Measurements from ENCODE around the gene DOCK1.

DOCK1 gene

GRCh38 chr10:126956712-126957108 lies 51.5 kb downstream of the DOCK1 start:
- no peak overlapping the region for H3K4me2 ChIP-seq (ENCODE audit: low read length)
- no peak overlapping the region for H3K4me3 ChIP-seq (ENCODE audit: low read depth, low read length)
- no peak overlapping the region for H2AFZ ChIP-seq
- H3K27me3 ChIP-seq (ENCODE audit: control insufficient read depth, insufficient read depth, low read length), result no peaks in the 10 kb centered on the region
- H3K27ac ChIP-seq, result no peak overlapping the region
- peaks cover 12% of the 10 kb centered on the region for H3K79me2 ChIP-seq
- no peak overlapping the region for H3K9ac ChIP-seq
- H3K4me1 ChIP-seq, result no peaks in the 10 kb centered on the region
- TF ChIP-seq CTCF (IDR thresholded peaks at IDR 0.05), result no peak
- H3K36me3 ChIP-seq (ENCODE audit: control insufficient read depth, insufficient read depth, low read length), result no peaks in the 10 kb centered on the region
- no peaks in the 10 kb centered on the region for H3K9me3 ChIP-seq (ENCODE audit: control insufficient read depth, low read length)

GRCh38 chr10:126957111-126957510 lies 51.9 kb downstream of the DOCK1 start:
- no peak for TF ChIP-seq CTCF (IDR thresholded peaks at IDR 0.05)

GRCh38 chr10:126959431-126959830 lies 54.2 kb downstream of the DOCK1 start:
- no peak for TF ChIP-seq CTCF (IDR thresholded peaks at IDR 0.05)
- Histone ChIP-seq H3K79me2 (peaks cover 5% of the 10 kb centered on the region), H3K36me3 (ENCODE audit: control insufficient read depth, insufficient read depth, low read length) (no peaks in the 10 kb centered on the region), H3K27me3 (ENCODE audit: control insufficient read depth, insufficient read depth, low read length) (no peaks in the 10 kb centered on the region), H3K4me1 (no peaks in the 10 kb centered on the region), H2AFZ (no peak overlapping the region), H3K27ac (no peak overlapping the region), H3K9ac (no peak overlapping the region), H3K9me3 (ENCODE audit: control insufficient read depth, low read length) (no peaks in the 10 kb centered on the region), H3K4me2 (ENCODE audit: low read length) (no peak overlapping the region), H3K4me3 (ENCODE audit: low read depth, low read length) (no peak overlapping the region)

More at GRCh38 chr10:126957111-126957510, 51.9 kb downstream of the DOCK1 start:
- H3K9ac ChIP-seq, result no peak overlapping the region
- no peak overlapping the region for H2AFZ ChIP-seq
- H3K27ac ChIP-seq, result no peak overlapping the region
- no peaks in the 10 kb centered on the region for H3K4me1 ChIP-seq
- peaks cover 12% of the 10 kb centered on the region for H3K79me2 ChIP-seq
- no peaks in the 10 kb centered on the region for H3K27me3 ChIP-seq (ENCODE audit: control insufficient read depth, insufficient read depth, low read length)
- H3K9me3 ChIP-seq (ENCODE audit: control insufficient read depth, low read length), result no peaks in the 10 kb centered on the region
- H3K36me3 ChIP-seq (ENCODE audit: control insufficient read depth, insufficient read depth, low read length), result no peaks in the 10 kb centered on the region
- H3K4me2 ChIP-seq (ENCODE audit: low read length), result no peak overlapping the region
- H3K4me3 ChIP-seq (ENCODE audit: low read depth, low read length), result no peak overlapping the region

- Histone ChIP-seq H2AFZ (no peak overlapping the region), H3K36me3 (ENCODE audit: control insufficient read depth, insufficient read depth, low read length) (no peaks in the 10 kb centered on the region), H3K4me1 (no peaks in the 10 kb centered on the region), H3K79me2 (peaks cover 5% of the 10 kb centered on the region), H3K27me3 (ENCODE audit: control insufficient read depth, insufficient read depth, low read length) (no peaks in the 10 kb centered on the region), H3K9ac (no peak overlapping the region), H3K9me3 (ENCODE audit: control insufficient read depth, low read length) (no peaks in the 10 kb centered on the region), H3K4me3 (ENCODE audit: low read depth, low read length) (no peak overlapping the region), H3K27ac (no peak overlapping the region), H3K4me2 (ENCODE audit: low read length) (no peak overlapping the region)
- TF ChIP-seq CTCF (IDR thresholded peaks at IDR 0.05), result no peak
Measured at GRCh38 chr10:126959906-126960685, 54.9 kb downstream of the DOCK1 start.

- Histone ChIP-seq H3K27me3 (ENCODE audit: control insufficient read depth, insufficient read depth, low read length) (no peaks in the 10 kb centered on the region), H3K4me1 (no peaks in the 10 kb centered on the region), H3K4me3 (ENCODE audit: low read depth, low read length) (no peak overlapping the region), H2AFZ (no peak overlapping the region), H3K36me3 (ENCODE audit: control insufficient read depth, insufficient read depth, low read length) (no peaks in the 10 kb centered on the region), H3K9me3 (ENCODE audit: control insufficient read depth, low read length) (no peaks in the 10 kb centered on the region), H3K4me2 (ENCODE audit: low read length) (no peak overlapping the region), H3K79me2 (peaks cover 2% of the 10 kb centered on the region), H3K9ac (no peak overlapping the region), H3K27ac (no peak overlapping the region)
- TF ChIP-seq CTCF (IDR thresholded peaks at IDR 0.05), result no peak
Measured at GRCh38 chr10:126963354-126963753, 58.1 kb downstream of the DOCK1 start.

All from parathyroid adenoma (tissue), 2 donors.